HG02623 (cell line): Measurements from ENCODE around the gene GRB10.
"Not testable (repeated sequence)": the region's sequence is repeated elsewhere in the genome, so short reads cannot be mapped to it uniquely, and the experiment has no call there.

Experiments
- ATAC-seq: cut with Tn5 transposase; IDR thresholded peaks from one replicate; pipeline ENCODE4 v1.9.1; 2021; ENCODE audit warnings: moderate library complexity; ENCODE audit not compliant: unreplicated experiment

Gene GRB10

GRCh38 chr7:50745336-50745735, 37.4 kb downstream of the GRB10 start:
- no peak for ATAC-seq

- ATAC-seq: no peak
These were observed 38.8 kb downstream of the GRB10 start for GRCh38 chr7:50743893-50744292.

GRCh38 chr7:50743016-50743415, 39.7 kb downstream of the GRB10 start:
- ATAC-seq: no peak

- no peak for ATAC-seq
These were observed 40.3 kb downstream of the GRB10 start for GRCh38 chr7:50742401-50742800.

GRCh38 chr7:50739744-50740435, 42.8 kb downstream of the GRB10 start:
- ATAC-seq: no peak

- ATAC-seq: no peak
These were observed 43.8 kb downstream of the GRB10 start for GRCh38 chr7:50738932-50739331.

GRCh38 chr7:50735836-50736235, 46.9 kb downstream of the GRB10 start:
- not testable (repeated sequence) for ATAC-seq

- no peak for ATAC-seq
These were observed 47.4 kb downstream of the GRB10 start for GRCh38 chr7:50735333-50735732.

GRCh38 chr7:50734246-50734645, 48.5 kb downstream of the GRB10 start:
- ATAC-seq: no peak

- ATAC-seq: no peak
These were observed 49.1 kb downstream of the GRB10 start for GRCh38 chr7:50733552-50733951.

GRCh38 chr7:50731703-50732582, 50.8 kb downstream of the GRB10 start:
- no peak for ATAC-seq

- no peak for ATAC-seq
These were observed 52.0 kb downstream of the GRB10 start for GRCh38 chr7:50730446-50731400.

- no peak for ATAC-seq
These were observed 52.7 kb downstream of the GRB10 start for GRCh38 chr7:50729962-50730361.

GRCh38 chr7:50728184-50728583, 54.5 kb downstream of the GRB10 start:
- no peak for ATAC-seq

- no peak for ATAC-seq
These were observed 55.0 kb downstream of the GRB10 start for GRCh38 chr7:50727711-50728110.

GRCh38 chr7:50727072-50727471, 55.6 kb downstream of the GRB10 start:
- ATAC-seq: no peak

- no peak for ATAC-seq
These were observed 56.9 kb downstream of the GRB10 start for GRCh38 chr7:50725774-50726173.

- no peak for ATAC-seq
These were observed 57.9 kb downstream of the GRB10 start for GRCh38 chr7:50724526-50725520.

GRCh38 chr7:50723888-50724287, 58.8 kb downstream of the GRB10 start:
- no peak for ATAC-seq

GRCh38 chr7:50723173-50723572, 59.5 kb downstream of the GRB10 start:
- no peak for ATAC-seq
